ENCODE results near the gene WDR47. TPM values are rescaled to one million over a fixed set of nuclear protein-coding genes. Genes with fewer than 3 reads are reported as not detected.

The WDR47 gene
- total and polyA plus RNA-seq, 2 experiments from 2014 or later: 6.7 to 9.7 TPM

DNA sequence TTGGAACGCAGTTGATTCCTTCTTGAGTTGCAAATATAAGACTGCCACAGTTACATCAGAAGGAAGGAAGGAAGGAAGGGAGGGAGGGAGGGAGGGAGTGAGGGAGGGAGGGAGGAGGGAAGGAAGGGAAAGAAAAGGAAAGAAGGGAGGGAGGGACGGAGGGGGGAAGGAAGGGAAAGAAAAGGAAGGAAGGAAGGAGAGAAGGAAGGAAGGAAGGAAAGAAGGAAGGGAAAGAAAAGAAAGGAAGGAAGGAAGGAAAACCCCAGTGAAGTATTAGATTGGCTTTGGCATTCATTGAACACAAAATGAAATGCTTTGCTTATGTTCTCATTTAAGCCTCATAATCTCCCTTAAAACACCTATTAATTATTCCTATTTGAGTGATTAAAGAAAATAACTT, 6.4 kb upstream of the WDR47 start:
- WGBS (ENCODE audit: low lambda C conversion rate, missing lambda C conversion rate): 57% methylated on average over 1 of the region's 2 CpGs

DNA sequence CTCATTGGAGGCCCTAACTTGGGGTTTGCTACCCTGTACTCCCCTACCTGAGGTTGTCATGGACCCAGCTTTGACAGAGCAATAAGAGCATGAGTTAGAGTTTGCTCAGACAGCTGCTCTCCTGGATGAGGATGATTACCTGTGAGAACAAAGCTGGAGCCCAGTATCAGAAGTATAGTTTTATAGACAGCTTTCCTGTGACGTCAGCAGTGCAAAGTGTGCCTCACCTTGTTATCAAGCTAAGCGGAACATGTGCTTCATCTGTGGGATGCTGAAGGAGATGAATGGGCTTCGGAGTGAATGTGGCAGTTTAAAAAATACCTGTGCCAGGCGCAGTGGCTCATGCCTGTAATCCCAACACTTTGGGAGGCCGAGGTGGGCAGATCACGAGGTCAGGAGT, 5.4 kb upstream of the WDR47 start:
- no peak overlapping the region for H3K4me2 ChIP-seq
- WGBS (ENCODE audit: low lambda C conversion rate, missing lambda C conversion rate): 91% methylated on average over 6 of the region's 6 CpGs
- no peaks in the 10 kb centered on the region for H3K36me3 ChIP-seq (replicated peaks; ENCODE audit: insufficient read depth, low read depth)
- H3K4me1 ChIP-seq (ENCODE audit: insufficient read depth): no peaks in the 10 kb centered on the region
- H3K79me2 ChIP-seq: no peaks in the 10 kb centered on the region
- H3K4me3 ChIP-seq: no peak overlapping the region
- H3K27me3 ChIP-seq: no peaks in the 10 kb centered on the region
- DNase-seq (ENCODE audit: low spot score): no peak
- TF ChIP-seq EZH2 (IDR thresholded peaks at IDR 0.05; ENCODE audit: borderline replicate concordance) (no peak), EZH2phosphoT487 (IDR thresholded peaks at IDR 0.05; ENCODE audit: low read depth, severe bottlenecking, unreplicated experiment) (no peak)
- TF ChIP-seq, protein P1, sequence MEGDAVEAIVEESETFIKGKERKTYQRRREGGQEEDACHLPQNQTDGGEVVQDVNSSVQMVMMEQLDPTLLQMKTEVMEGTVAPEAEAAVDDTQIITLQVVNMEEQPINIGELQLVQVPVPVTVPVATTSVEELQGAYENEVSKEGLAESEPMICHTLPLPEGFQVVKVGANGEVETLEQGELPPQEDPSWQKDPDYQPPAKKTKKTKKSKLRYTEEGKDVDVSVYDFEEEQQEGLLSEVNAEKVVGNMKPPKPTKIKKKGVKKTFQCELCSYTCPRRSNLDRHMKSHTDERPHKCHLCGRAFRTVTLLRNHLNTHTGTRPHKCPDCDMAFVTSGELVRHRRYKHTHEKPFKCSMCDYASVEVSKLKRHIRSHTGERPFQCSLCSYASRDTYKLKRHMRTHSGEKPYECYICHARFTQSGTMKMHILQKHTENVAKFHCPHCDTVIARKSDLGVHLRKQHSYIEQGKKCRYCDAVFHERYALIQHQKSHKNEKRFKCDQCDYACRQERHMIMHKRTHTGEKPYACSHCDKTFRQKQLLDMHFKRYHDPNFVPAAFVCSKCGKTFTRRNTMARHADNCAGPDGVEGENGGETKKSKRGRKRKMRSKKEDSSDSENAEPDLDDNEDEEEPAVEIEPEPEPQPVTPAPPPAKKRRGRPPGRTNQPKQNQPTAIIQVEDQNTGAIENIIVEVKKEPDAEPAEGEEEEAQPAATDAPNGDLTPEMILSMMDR (IDR thresholded peaks at IDR 0.05; ENCODE audit: poor library complexity): no peak
- no peaks in the 10 kb centered on the region for H3K9me2 ChIP-seq (replicated peaks; ENCODE audit: insufficient read depth)
- H3K27ac ChIP-seq: no peak overlapping the region
- no peak overlapping the region for H2AFZ ChIP-seq
- no peaks in the 10 kb centered on the region for H3K9me3 ChIP-seq (ENCODE audit: low read depth)
- H4K20me1 ChIP-seq (ENCODE audit: insufficient read depth, poor library complexity, severe bottlenecking): no peaks in the 10 kb centered on the region

More for the DNA sequence above, 6.4 kb upstream of the WDR47 start:
- Histone ChIP-seq H2AFZ (no peak overlapping the region), H3K4me1 (ENCODE audit: insufficient read depth) (no peaks in the 10 kb centered on the region), H4K20me1 (ENCODE audit: insufficient read depth, poor library complexity, severe bottlenecking) (no peaks in the 10 kb centered on the region), H3K9me3 (ENCODE audit: low read depth) (no peaks in the 10 kb centered on the region), H3K27me3 (no peaks in the 10 kb centered on the region), H3K27ac (no peak overlapping the region), H3K36me3 (replicated peaks; ENCODE audit: insufficient read depth, low read depth) (no peaks in the 10 kb centered on the region), H3K79me2 (no peaks in the 10 kb centered on the region), H3K4me2 (no peak overlapping the region), H3K9me2 (replicated peaks; ENCODE audit: insufficient read depth) (no peaks in the 10 kb centered on the region), H3K4me3 (no peak overlapping the region)
- no peak for DNase-seq (ENCODE audit: low spot score)
- no peak for TF ChIP-seq EZH2 (IDR thresholded peaks at IDR 0.05; ENCODE audit: borderline replicate concordance)
- TF ChIP-seq, protein P1 (IDR thresholded peaks at IDR 0.05; ENCODE audit: poor library complexity): no peak
- TF ChIP-seq EZH2phosphoT487 (IDR thresholded peaks at IDR 0.05; ENCODE audit: low read depth, severe bottlenecking, unreplicated experiment): no peak

DNA sequence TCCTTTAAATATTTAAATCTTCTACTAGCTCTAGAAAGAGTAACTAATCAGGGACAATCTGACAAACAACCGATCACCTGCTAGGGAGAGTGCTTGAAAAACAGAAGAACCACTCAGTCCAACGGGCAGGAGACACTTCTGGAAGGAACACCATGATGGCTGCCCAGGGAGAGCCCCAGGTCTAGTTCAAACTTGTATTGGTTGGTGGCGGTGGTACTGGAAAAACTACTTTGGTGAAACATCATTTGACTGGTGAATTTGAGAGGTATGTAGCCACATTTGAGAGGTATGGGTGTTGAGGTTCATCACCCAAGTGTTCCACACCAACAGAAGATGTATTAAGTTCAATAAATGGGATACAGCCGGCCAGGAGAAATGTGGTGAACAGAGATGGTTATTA, 4.8 kb upstream of the WDR47 start:
- Histone ChIP-seq H3K27ac (no peak overlapping the region), H3K36me3 (replicated peaks; ENCODE audit: insufficient read depth, low read depth) (no peaks in the 10 kb centered on the region), H2AFZ (no peak overlapping the region), H3K27me3 (no peaks in the 10 kb centered on the region), H3K79me2 (no peaks in the 10 kb centered on the region), H3K4me3 (no peak overlapping the region), H3K9me2 (replicated peaks; ENCODE audit: insufficient read depth) (no peaks in the 10 kb centered on the region), H3K9me3 (ENCODE audit: low read depth) (no peaks in the 10 kb centered on the region), H3K4me1 (ENCODE audit: insufficient read depth) (no peaks in the 10 kb centered on the region), H3K4me2 (no peak overlapping the region), H4K20me1 (ENCODE audit: insufficient read depth, poor library complexity, severe bottlenecking) (no peaks in the 10 kb centered on the region)
- TF ChIP-seq EZH2 (IDR thresholded peaks at IDR 0.05; ENCODE audit: borderline replicate concordance): no peak
- no peak for TF ChIP-seq EZH2phosphoT487 (IDR thresholded peaks at IDR 0.05; ENCODE audit: low read depth, severe bottlenecking, unreplicated experiment)
- TF ChIP-seq, protein P1 (IDR thresholded peaks at IDR 0.05; ENCODE audit: poor library complexity): no peak
- no peak for DNase-seq (ENCODE audit: low spot score)
- 89% methylated on average over 4 of the region's 4 CpGs for WGBS (ENCODE audit: low lambda C conversion rate, missing lambda C conversion rate)

DNA sequence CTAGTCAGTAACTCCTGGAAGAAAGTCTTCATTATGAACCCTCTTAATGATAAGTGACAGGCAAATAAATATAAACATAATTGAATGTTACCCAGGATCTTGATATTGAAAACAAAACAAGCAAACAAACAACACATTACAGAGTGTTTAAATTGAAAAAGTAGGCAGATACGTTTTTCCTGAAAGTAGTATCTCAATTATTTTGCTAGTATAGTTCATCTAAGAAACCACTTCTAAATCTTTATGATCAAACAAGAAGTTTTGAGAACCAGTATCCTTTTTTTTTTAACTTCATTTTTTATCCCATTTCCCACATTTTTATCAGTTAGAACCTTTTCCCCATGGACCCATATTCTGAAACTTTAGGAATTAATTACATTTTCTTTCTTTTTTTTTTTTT, 3.7 kb upstream of the WDR47 start:
- H4K20me1 ChIP-seq (ENCODE audit: insufficient read depth, poor library complexity, severe bottlenecking): no peaks in the 10 kb centered on the region
- no peaks in the 10 kb centered on the region for H3K9me3 ChIP-seq (ENCODE audit: low read depth)
- 82% methylated on average over 1 of the region's 1 CpG for WGBS (ENCODE audit: low lambda C conversion rate, missing lambda C conversion rate)
- no peaks in the 10 kb centered on the region for H3K9me2 ChIP-seq (replicated peaks; ENCODE audit: insufficient read depth)
- TF ChIP-seq EZH2 (IDR thresholded peaks at IDR 0.05; ENCODE audit: borderline replicate concordance) (no peak), EZH2phosphoT487 (IDR thresholded peaks at IDR 0.05; ENCODE audit: low read depth, severe bottlenecking, unreplicated experiment) (no peak)
- H3K4me3 ChIP-seq: no peak overlapping the region
- no peaks in the 10 kb centered on the region for H3K36me3 ChIP-seq (replicated peaks; ENCODE audit: insufficient read depth, low read depth)
- H3K27me3 ChIP-seq: no peaks in the 10 kb centered on the region
- H3K79me2 ChIP-seq: peaks cover 3% of the 10 kb centered on the region
- no peak overlapping the region for H3K27ac ChIP-seq
- no peak for DNase-seq (ENCODE audit: low spot score)
- H3K4me2 ChIP-seq: no peak overlapping the region
- H2AFZ ChIP-seq: no peak overlapping the region
- no peaks in the 10 kb centered on the region for H3K4me1 ChIP-seq (ENCODE audit: insufficient read depth)
